GM12891 (cell line): ENCODE results near the gene DAP3.
"Not testable (repeated sequence)": the region's sequence is repeated elsewhere in the genome, so short reads cannot be mapped to it uniquely, and the experiment has no call there.

ENCODE experiments used
- POLR2A ChIP-seq: IDR thresholded peaks from 2 replicates; pipeline ENCODE4 v1.6.1; 2011; ENCODE audit warnings: low read depth, low read length, control low read depth
- POLR2AphosphoS5 ChIP-seq: IDR thresholded peaks from 2 replicates; pipeline ENCODE4 v1.6.1; 2011; ENCODE audit warnings: low read depth, low read length, control low read depth
- SPI1 ChIP-seq: IDR thresholded peaks from 2 replicates; pipeline ENCODE4 v1.6.1; 2011; ENCODE audit warnings: low read depth, low read length, control low read depth
- TAF1 ChIP-seq: IDR thresholded peaks from 2 replicates; pipeline ENCODE4 v1.6.1; 2011; ENCODE audit warnings: low read depth, low read length, control low read depth

GRCh38 chr1:155699062-155699461, 10.2 kb downstream of the DAP3 start:
- TF ChIP-seq TAF1, POLR2A, SPI1, POLR2AphosphoS5: not testable (repeated sequence)
